ENCODE data around the gene CDK2.
"Not testable (repeated sequence)": the region's sequence is repeated elsewhere in the genome, so short reads cannot be mapped to it uniquely, and the experiment has no call there.

Gene CDK2

GRCh38 chr12:55966408-55967281 is at the start of gene CDK2:
CDK2 (plus strand) TSS chr12:55966830; CDS start chr12:55967009, 179 bp downstream.
- intact Hi-C loops (cut with DNase I; ENCODE audit: low total_unique reads): no loop called here
- peak within 1 kb of the TSS; percentile 78 to 81 for H3K27ac ChIP-seq

GRCh38 chr12:55919032-55919431 is 47.6 kb upstream of the CDK2 start:
- H3K27me3 ChIP-seq; DNase-seq; H3K9me3 ChIP-seq; H3K27ac ChIP-seq; H3K4me3 ChIP-seq; intact Hi-C loops (cut with DNase I; ENCODE audit: low total_unique reads): not testable (repeated sequence)
- Histone ChIP-seq H3K36me3 (peaks cover 0 to 27% (median 13%) of the 10 kb centered on the region in 3 donors), H3K4me1 (peaks cover 0 to 22% (median 0%) of the 10 kb centered on the region in 4 donors)

More at GRCh38 chr12:55966408-55967281, at the start of gene CDK2:
- no peak for TF ChIP-seq CTCF (IDR thresholded peaks at IDR 0.05)
- Histone ChIP-seq H3K27me3 (no peaks in the 10 kb centered on the region), H3K4me1 (peaks cover 0 to 20% (median 16%) of the 10 kb centered on the region in 4 donors), H3K36me3 (peaks cover 0 to 23% (median 4%) of the 10 kb centered on the region in 3 donors), H3K4me3 (peak within 1 kb of the TSS; percentile 67 to 72), H3K9me3 (no peaks in the 10 kb centered on the region)
- DNase-seq: peak; percentile 96 to 97

- intact Hi-C loops (cut with DNase I; ENCODE audit: low total_unique reads): no loop called here
- no peak for DNase-seq
- no peaks in the 10 kb centered on the region for H3K27me3 ChIP-seq
- H3K27ac ChIP-seq: peak overlapping the region in 1 of 2 donors; percentile 62
- TF ChIP-seq CTCF (IDR thresholded peaks at IDR 0.05): no peak
- H3K9me3 ChIP-seq: no peaks in the 10 kb centered on the region
- peaks cover 0 to 18% (median 12%) of the 10 kb centered on the region in 3 donors for H3K36me3 ChIP-seq
- H3K4me1 ChIP-seq: peaks cover 0 to 28% (median 9%) of the 10 kb centered on the region in 4 donors
- H3K4me3 ChIP-seq: no peak overlapping the region
These were observed 44.5 kb upstream of the CDK2 start for GRCh38 chr12:55922126-55922525.

GRCh38 chr12:55923648-55924047 is 43.0 kb upstream of the CDK2 start:
- DNase-seq; intact Hi-C loops (cut with DNase I; ENCODE audit: low total_unique reads): not testable (repeated sequence)

GRCh38 chr12:55925371-55925770 is 41.3 kb upstream of the CDK2 start:
- Histone ChIP-seq H3K27me3 (no peaks in the 10 kb centered on the region), H3K4me1 (peaks cover 0 to 38% (median 21%) of the 10 kb centered on the region in 4 donors), H3K4me3 (no peak overlapping the region), H3K9me3 (no peaks in the 10 kb centered on the region), H3K27ac (no peak overlapping the region), H3K36me3 (peaks cover 0 to 17% (median 12%) of the 10 kb centered on the region in 3 donors)
- no peak for TF ChIP-seq CTCF (IDR thresholded peaks at IDR 0.05)
- DNase-seq: no peak
- intact Hi-C loops (cut with DNase I; ENCODE audit: low total_unique reads): no loop called here

More at GRCh38 chr12:55923648-55924047, 43.0 kb upstream of the CDK2 start:
- not testable (repeated sequence) for H3K4me3 ChIP-seq, H3K9me3 ChIP-seq, H3K27me3 ChIP-seq, H3K27ac ChIP-seq
- H3K36me3 ChIP-seq: peaks cover 0 to 17% (median 12%) of the 10 kb centered on the region in 3 donors
- H3K4me1 ChIP-seq: peaks cover 0 to 36% (median 15%) of the 10 kb centered on the region in 4 donors

GRCh38 chr12:55925870-55926737 is 40.5 kb upstream of the CDK2 start:
- peaks cover 0 to 38% (median 28%) of the 10 kb centered on the region in 4 donors for H3K4me1 ChIP-seq
- DNase-seq: no peak
- H3K4me3 ChIP-seq: peak overlapping the region; percentile 83 to 88
- peak overlapping the region; percentile 90 to 95 for H3K27ac ChIP-seq
- H3K36me3 ChIP-seq: peaks cover 0 to 17% (median 12%) of the 10 kb centered on the region in 3 donors
- H3K27me3 ChIP-seq: no peaks in the 10 kb centered on the region
- intact Hi-C loops (cut with DNase I; ENCODE audit: low total_unique reads): no loop called here
- TF ChIP-seq CTCF (IDR thresholded peaks at IDR 0.05): no peak
- no peaks in the 10 kb centered on the region for H3K9me3 ChIP-seq

Data from tibial artery (tissue), 4 donors.